ENCODE results near the gene ZNF160.

GRCh38 chr19:53091413-53092254 lies 11.6 kb downstream of the ZNF160 start:
- TF ChIP-seq ZFHX2 (tag by site-specific recombination; conservative IDR thresholded peaks at IDR 0.05) (no peak), ZNF155 (tag by site-specific recombination; IDR thresholded peaks at IDR 0.05) (no peak), ZBTB17 (tag by site-specific recombination; IDR thresholded peaks at IDR 0.05) (no peak), ZNF707 (tag by site-specific recombination; IDR thresholded peaks at IDR 0.05) (no peak), ZBTB20 (tag by site-specific recombination; IDR thresholded peaks at IDR 0.05) (no peak), CTCF (tag by site-specific recombination; IDR thresholded peaks at IDR 0.05) (no peak), ZNF561 (tag by site-specific recombination; IDR thresholded peaks at IDR 0.05; ENCODE audit: borderline replicate concordance) (no peak)
